ENCODE results near the gene GRID2. TPM values are rescaled to one million over a fixed set of nuclear protein-coding genes. Genes with fewer than 3 reads are reported as not detected.

The GRID2 gene
- polyA plus RNA-seq, 1 donor (not counting 4 experiments of a cell fraction or from before 2014, with no cell fraction given) = not detected

DNA sequence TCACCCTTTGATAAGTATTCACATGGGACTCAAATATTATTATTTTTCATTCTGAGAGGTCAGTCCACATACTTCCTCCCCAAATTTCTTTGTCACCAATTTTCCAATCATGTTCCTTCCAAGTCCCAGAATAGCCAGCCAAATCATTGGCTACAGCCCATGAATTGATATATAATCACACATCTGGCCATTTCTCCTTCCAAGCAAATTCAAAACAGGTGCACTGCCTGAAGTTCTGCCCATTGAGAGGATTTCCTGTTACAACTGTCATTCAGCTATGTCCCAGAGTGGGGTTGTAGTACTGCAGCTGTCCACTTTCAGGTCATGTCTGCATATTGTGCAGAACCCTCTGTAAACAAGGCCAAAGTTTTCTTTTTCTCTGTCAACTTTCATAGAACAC, 347.8 kb downstream of the GRID2 start:
- dilution Hi-C loops (cut with MboI; ENCODE audit: extremely low pct_ligation_motif_present, low sequenced_read_pairs) = no loop called here
- Histone ChIP-seq H3K36me3 (ENCODE audit: control insufficient read depth in 2 of 2, extremely low read depth in 1 of 2, insufficient read depth in 2 of 2, low read length in 2 of 2) (no peaks in the 10 kb centered on the region), H3K27me3 (ENCODE audit: control insufficient read depth, extremely low read depth, insufficient read depth, low read length) (no peaks in the 10 kb centered on the region), H3K4me1 (ENCODE audit: control insufficient read depth, extremely low read depth, insufficient read depth, low read length) (no peaks in the 10 kb centered on the region), H3K9me3 (ENCODE audit: control insufficient read depth, low read depth, low read length) (no peaks in the 10 kb centered on the region), H3K9ac (ENCODE audit: control insufficient read depth, extremely low read depth, insufficient read depth, low read length) (no peak overlapping the region), H3K4me3 (ENCODE audit: control insufficient read depth in 2 of 3, extremely low read depth in 1 of 3, insufficient read depth in 2 of 3, low read depth in 1 of 3, low read length in 3 of 3) (no peak overlapping the region), H3K27ac (ENCODE audit: control insufficient read depth, insufficient read depth, low read length) (no peak overlapping the region), H3K79me2 (ENCODE audit: control insufficient read depth, insufficient read depth, low read length) (no peaks in the 10 kb centered on the region), H3K4me2 (ENCODE audit: control insufficient read depth, extremely low read depth, insufficient read depth, low read depth, low read length) (no peak overlapping the region), H4K20me1 (ENCODE audit: control insufficient read depth, extremely low read depth, insufficient read depth, low read length) (no peaks in the 10 kb centered on the region), H2AFZ (ENCODE audit: control insufficient read depth, low read length) (no peak overlapping the region), H3K9me1 (ENCODE audit: control insufficient read depth, extremely low read depth, insufficient read depth, low read length) (no peaks in the 10 kb centered on the region)
- TF ChIP-seq, protein P1, sequence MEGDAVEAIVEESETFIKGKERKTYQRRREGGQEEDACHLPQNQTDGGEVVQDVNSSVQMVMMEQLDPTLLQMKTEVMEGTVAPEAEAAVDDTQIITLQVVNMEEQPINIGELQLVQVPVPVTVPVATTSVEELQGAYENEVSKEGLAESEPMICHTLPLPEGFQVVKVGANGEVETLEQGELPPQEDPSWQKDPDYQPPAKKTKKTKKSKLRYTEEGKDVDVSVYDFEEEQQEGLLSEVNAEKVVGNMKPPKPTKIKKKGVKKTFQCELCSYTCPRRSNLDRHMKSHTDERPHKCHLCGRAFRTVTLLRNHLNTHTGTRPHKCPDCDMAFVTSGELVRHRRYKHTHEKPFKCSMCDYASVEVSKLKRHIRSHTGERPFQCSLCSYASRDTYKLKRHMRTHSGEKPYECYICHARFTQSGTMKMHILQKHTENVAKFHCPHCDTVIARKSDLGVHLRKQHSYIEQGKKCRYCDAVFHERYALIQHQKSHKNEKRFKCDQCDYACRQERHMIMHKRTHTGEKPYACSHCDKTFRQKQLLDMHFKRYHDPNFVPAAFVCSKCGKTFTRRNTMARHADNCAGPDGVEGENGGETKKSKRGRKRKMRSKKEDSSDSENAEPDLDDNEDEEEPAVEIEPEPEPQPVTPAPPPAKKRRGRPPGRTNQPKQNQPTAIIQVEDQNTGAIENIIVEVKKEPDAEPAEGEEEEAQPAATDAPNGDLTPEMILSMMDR (optimal IDR thresholded peaks at IDR 0.05 in 1 of 3, IDR thresholded peaks at IDR 0.05 in 1 of 3, conservative IDR thresholded peaks at IDR 0.05 in 1 of 3; ENCODE audit: extremely low read depth in 1 of 3, insufficient read depth in 2 of 3, low read length in 3 of 3) = no peak
- TF ChIP-seq EZH2 (IDR thresholded peaks at IDR 0.05; ENCODE audit: low read length) = no peak
- no peak for DNase-seq (ENCODE audit: low read depth, low spot score)
- no peak for FAIRE-seq

DNA sequence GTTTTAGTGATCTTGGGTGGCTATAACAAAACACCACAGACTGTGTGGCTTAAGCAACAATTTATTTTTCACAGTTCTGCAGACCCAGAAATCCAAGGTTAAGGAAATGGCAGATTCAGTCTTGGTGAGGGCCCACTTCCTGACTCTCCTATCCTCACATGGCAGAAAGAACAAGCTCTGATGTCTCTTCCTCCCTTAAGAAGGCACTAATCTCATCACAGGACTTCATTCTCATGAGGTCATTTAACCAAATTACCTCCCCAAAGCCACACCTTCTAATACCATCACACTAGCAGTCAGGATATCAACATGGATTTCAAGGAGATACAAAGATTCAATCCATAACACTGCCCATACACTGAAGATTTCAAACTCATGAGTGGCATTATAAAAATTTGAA, 350.3 kb downstream of the GRID2 start:
- TF ChIP-seq, protein P1 (optimal IDR thresholded peaks at IDR 0.05 in 1 of 3, IDR thresholded peaks at IDR 0.05 in 1 of 3, conservative IDR thresholded peaks at IDR 0.05 in 1 of 3; ENCODE audit: extremely low read depth in 1 of 3, insufficient read depth in 2 of 3, low read length in 3 of 3) = no peak
- TF ChIP-seq EZH2 (IDR thresholded peaks at IDR 0.05; ENCODE audit: low read length) = no peak
- no peaks in the 10 kb centered on the region for H3K9me3 ChIP-seq (ENCODE audit: control insufficient read depth, low read depth, low read length)
- no peaks in the 10 kb centered on the region for H3K79me2 ChIP-seq (ENCODE audit: control insufficient read depth, insufficient read depth, low read length)
- H3K27me3 ChIP-seq (ENCODE audit: control insufficient read depth, extremely low read depth, insufficient read depth, low read length) = no peaks in the 10 kb centered on the region
- no peaks in the 10 kb centered on the region for H4K20me1 ChIP-seq (ENCODE audit: control insufficient read depth, extremely low read depth, insufficient read depth, low read length)
- no peak overlapping the region for H3K27ac ChIP-seq (ENCODE audit: control insufficient read depth, insufficient read depth, low read length)
- no peaks in the 10 kb centered on the region for H3K36me3 ChIP-seq (ENCODE audit: control insufficient read depth in 2 of 2, extremely low read depth in 1 of 2, insufficient read depth in 2 of 2, low read length in 2 of 2)
- H3K4me3 ChIP-seq (ENCODE audit: control insufficient read depth in 2 of 3, extremely low read depth in 1 of 3, insufficient read depth in 2 of 3, low read depth in 1 of 3, low read length in 3 of 3) = no peak overlapping the region
- dilution Hi-C loops (cut with MboI; ENCODE audit: extremely low pct_ligation_motif_present, low sequenced_read_pairs) = no loop called here
- H3K4me2 ChIP-seq (ENCODE audit: control insufficient read depth, extremely low read depth, insufficient read depth, low read depth, low read length) = no peak overlapping the region
- DNase-seq (ENCODE audit: low read depth, low spot score) (no peak), FAIRE-seq (no peak)
- H3K4me1 ChIP-seq (ENCODE audit: control insufficient read depth, extremely low read depth, insufficient read depth, low read length) = no peaks in the 10 kb centered on the region
- H3K9me1 ChIP-seq (ENCODE audit: control insufficient read depth, extremely low read depth, insufficient read depth, low read length) = no peaks in the 10 kb centered on the region
- H3K9ac ChIP-seq (ENCODE audit: control insufficient read depth, extremely low read depth, insufficient read depth, low read length) = no peak overlapping the region
- H2AFZ ChIP-seq (ENCODE audit: control insufficient read depth, low read length) = no peak overlapping the region
